IPS-20b (cell line): ENCODE data around the gene NCAM2.
"Not testable (repeated sequence)": the region's sequence is repeated elsewhere in the genome, so short reads cannot be mapped to it uniquely, and the experiment has no call there.

Source experiments
- H3K27ac ChIP-seq: one replicate; pipeline ENCODE4 v1.5.1; 2013; ENCODE audit warnings: low read length
- H3K27me3 ChIP-seq: 2 replicates; pipeline ENCODE4 v1.6.1; 2013; ENCODE audit warnings: mild to moderate bottlenecking, low read length, inconsistent platforms; ENCODE audit not compliant: insufficient read depth
- H3K36me3 ChIP-seq: 2 replicates; pipeline ENCODE4 v1.6.1; 2013; ENCODE audit warnings: low read depth, mild to moderate bottlenecking, inconsistent platforms, low read length, moderate library complexity; ENCODE audit not compliant: insufficient read depth
- H3K4me1 ChIP-seq: 2 replicates; pipeline ENCODE4 v1.6.1; 2013; ENCODE audit warnings: mild to moderate bottlenecking, control low read depth, inconsistent platforms, low read length, moderate library complexity; ENCODE audit not compliant: insufficient read depth
- H3K4me3 ChIP-seq: 2 replicates; pipeline ENCODE4 v1.5.1; 2013; ENCODE audit warnings: mild to moderate bottlenecking, low read length, inconsistent platforms
- H3K9ac ChIP-seq: 2 replicates; pipeline ENCODE4 v1.6.1; 2013; ENCODE audit warnings: low read depth, mild to moderate bottlenecking, inconsistent platforms, low read length, moderate library complexity
- H3K9me3 ChIP-seq: 2 replicates; pipeline ENCODE4 v1.6.1; 2013; ENCODE audit warnings: mild to moderate bottlenecking, low read depth, low read length, inconsistent platforms; ENCODE audit not compliant: insufficient read depth

Gene NCAM2

DNA sequence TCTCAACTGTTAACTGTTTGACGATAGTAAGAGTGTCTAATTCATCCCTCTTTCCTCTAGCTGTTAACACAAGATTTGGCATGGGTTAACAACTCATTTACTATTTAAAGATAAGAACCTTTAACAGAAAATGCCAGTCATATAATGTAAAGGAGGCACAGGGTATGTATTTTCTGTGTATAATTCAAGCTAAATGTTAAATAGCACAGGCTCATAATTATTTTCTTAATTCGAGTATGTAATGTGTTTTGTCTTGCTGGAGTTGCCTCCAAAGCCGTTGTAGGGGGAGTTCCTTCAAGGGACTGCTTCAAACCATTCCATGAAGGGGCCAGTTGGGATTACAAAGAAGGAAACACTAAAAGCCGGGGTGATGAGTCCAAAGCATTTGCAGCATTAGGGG, 111.5 kb downstream of the NCAM2 start:
- Histone ChIP-seq H3K36me3 (no peaks in the 10 kb centered on the region), H3K4me1 (no peaks in the 10 kb centered on the region; the same call in 1 of the 2 replicates), H3K27me3 (no peaks in the 10 kb centered on the region), H3K9ac (no peak overlapping the region), H3K27ac (no peak overlapping the region), H3K9me3 (no peaks in the 10 kb centered on the region), H3K4me3 (no peak overlapping the region)

- H3K9me3 ChIP-seq, result no peaks in the 10 kb centered on the region
- no peaks in the 10 kb centered on the region for H3K27me3 ChIP-seq
- no peak overlapping the region for H3K9ac ChIP-seq
- no peaks in the 10 kb centered on the region for H3K4me1 ChIP-seq
- H3K27ac ChIP-seq, result no peak overlapping the region
- H3K36me3 ChIP-seq, result no peaks in the 10 kb centered on the region
- no peak overlapping the region for H3K4me3 ChIP-seq
Measured at GRCh38 chr21:21111309-21111920, 113.2 kb downstream of the NCAM2 start.

DNA sequence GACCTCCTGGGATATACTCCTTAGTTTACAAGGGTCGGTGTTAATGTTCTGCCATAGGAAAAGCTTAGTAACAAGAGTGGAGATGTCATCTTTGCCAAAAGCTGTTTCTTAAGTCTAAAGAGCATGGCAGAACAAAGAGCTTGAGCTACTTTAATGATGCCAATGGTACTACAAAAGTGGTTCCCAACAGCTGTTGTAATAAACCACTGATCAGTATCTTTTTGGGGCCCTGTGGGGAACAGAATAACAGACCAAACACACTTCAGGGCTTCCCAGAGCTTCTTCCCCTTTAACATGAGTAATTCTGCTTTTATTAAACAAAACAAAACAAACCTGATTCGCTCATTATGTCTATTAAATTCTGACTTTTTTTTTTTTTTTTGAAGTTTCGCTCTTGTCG, 116.3 kb downstream of the NCAM2 start:
- Histone ChIP-seq H3K4me1 (no peaks in the 10 kb centered on the region), H3K27me3 (no peaks in the 10 kb centered on the region), H3K9me3 (no peaks in the 10 kb centered on the region), H3K27ac (no peak overlapping the region), H3K9ac (no peak overlapping the region), H3K36me3 (no peaks in the 10 kb centered on the region), H3K4me3 (no peak overlapping the region)

DNA sequence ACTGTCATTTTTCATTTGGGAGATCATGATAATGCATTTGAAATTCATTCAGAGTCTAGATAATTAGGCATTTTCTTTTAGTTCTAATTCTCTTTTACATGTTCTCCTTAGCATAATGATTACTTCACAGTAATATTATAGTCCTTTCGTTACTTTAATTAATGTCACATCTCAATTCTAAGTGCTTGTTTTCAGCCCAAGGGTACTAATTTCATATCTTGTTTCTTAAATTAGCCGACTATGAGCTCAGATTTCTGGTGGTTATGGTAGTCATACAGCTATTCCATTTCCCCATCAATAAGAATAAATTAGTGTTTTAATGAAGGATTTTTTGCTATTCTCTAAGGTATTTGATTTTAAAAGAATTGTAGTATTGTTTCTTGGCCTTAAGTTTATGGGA, 120.9 kb downstream of the NCAM2 start:
- no peaks in the 10 kb centered on the region for H3K36me3 ChIP-seq
- H3K9ac ChIP-seq, result no peak overlapping the region
- H3K4me1 ChIP-seq, result no peaks in the 10 kb centered on the region
- H3K4me3 ChIP-seq, result no peak overlapping the region
- H3K27ac ChIP-seq, result no peak overlapping the region
- no peaks in the 10 kb centered on the region for H3K27me3 ChIP-seq
- no peaks in the 10 kb centered on the region for H3K9me3 ChIP-seq

DNA sequence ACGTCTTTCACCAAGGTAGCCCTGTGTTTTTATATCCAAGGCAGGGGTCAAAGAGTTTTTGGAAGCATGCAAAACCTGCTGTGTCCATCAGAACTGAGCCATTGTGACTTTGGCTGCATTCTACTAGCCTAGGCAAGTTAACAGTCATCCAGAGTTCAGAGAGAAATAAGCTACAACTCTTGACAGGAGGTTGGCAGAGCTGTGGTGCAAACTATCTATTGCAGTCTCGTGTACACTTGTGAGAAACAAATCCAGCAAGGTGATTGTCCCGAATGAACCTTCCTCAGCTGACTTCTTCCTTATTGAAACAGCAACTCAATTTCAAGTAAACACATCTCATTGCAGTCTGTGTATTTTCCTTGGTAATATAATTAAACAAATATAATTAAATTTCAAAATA, 124.5 kb downstream of the NCAM2 start:
- Histone ChIP-seq H3K9me3 (no peaks in the 10 kb centered on the region), H3K27me3 (no peaks in the 10 kb centered on the region), H3K36me3 (no peaks in the 10 kb centered on the region), H3K9ac (no peak overlapping the region), H3K27ac (no peak overlapping the region), H3K4me3 (no peak overlapping the region), H3K4me1 (no peaks in the 10 kb centered on the region)

GRCh38 chr21:21132390-21132789, 134.2 kb downstream of the NCAM2 start:
- Histone ChIP-seq H3K4me1 (no peaks in the 10 kb centered on the region), H3K9me3 (no peaks in the 10 kb centered on the region), H3K27me3 (no peaks in the 10 kb centered on the region), H3K9ac (no peak overlapping the region), H3K4me3 (no peak overlapping the region), H3K36me3 (no peaks in the 10 kb centered on the region), H3K27ac (no peak overlapping the region)

- H3K27me3 ChIP-seq, result no peaks in the 10 kb centered on the region
- H3K27ac ChIP-seq, result no peak overlapping the region
- no peak overlapping the region for H3K4me3 ChIP-seq
- no peak overlapping the region for H3K9ac ChIP-seq
- no peaks in the 10 kb centered on the region for H3K4me1 ChIP-seq
- H3K36me3 ChIP-seq, result no peaks in the 10 kb centered on the region
- H3K9me3 ChIP-seq, result no peaks in the 10 kb centered on the region
Measured at GRCh38 chr21:21137986-21138385, 139.8 kb downstream of the NCAM2 start.

DNA sequence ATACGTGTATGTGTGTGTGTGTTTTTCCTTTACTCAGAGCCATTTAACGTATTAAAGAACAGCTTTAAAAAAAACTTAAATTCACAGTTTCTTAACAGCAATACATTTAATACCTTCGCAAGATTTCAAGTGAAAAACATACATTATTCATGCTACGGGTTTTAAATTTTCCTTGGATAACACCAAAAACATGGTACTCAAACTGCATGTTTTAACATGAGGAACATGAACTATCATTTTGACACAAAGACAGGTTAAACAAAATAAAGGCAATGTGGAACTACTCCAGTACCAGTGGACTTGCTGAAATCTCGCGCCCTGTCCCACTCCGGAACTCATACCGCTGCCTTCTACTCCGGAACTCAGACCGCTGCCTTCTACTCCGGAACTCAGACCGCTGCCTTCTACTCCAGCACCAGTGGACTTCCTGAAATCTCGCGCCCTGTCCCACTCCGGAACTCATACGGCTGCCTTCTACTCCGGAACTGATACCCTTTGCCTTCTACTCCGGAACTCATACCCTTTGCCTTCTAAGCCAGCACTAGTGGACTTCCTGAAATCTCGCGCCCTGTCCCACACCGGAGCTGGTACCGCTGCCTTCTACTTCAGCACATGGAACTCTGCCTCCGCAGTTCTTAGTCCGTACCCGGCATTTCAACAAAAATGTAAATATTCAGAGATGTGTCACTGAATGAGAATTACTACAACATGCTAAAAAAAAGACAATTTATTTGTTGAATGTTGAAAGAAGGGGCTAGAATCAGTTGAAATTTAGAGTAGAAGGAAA, 148.6 kb downstream of the NCAM2 start:
- no peak overlapping the region for H3K4me3 ChIP-seq
- no peaks in the 10 kb centered on the region for H3K27me3 ChIP-seq

GRCh38 chr21:21147374-21147745, 149.2 kb downstream of the NCAM2 start:
- no peaks in the 10 kb centered on the region for H3K9me3 ChIP-seq
- no peak overlapping the region for H3K9ac ChIP-seq
- no peak overlapping the region for H3K27ac ChIP-seq
- no peaks in the 10 kb centered on the region for H3K27me3 ChIP-seq
- no peaks in the 10 kb centered on the region for H3K4me1 ChIP-seq
- no peaks in the 10 kb centered on the region for H3K36me3 ChIP-seq
- no peak overlapping the region for H3K4me3 ChIP-seq

More for the DNA sequence above, 148.6 kb downstream of the NCAM2 start:
- no peaks in the 10 kb centered on the region for H3K9me3 ChIP-seq
- H3K4me1 ChIP-seq, result no peaks in the 10 kb centered on the region
- no peaks in the 10 kb centered on the region for H3K36me3 ChIP-seq
- no peak overlapping the region for H3K9ac ChIP-seq
- no peak overlapping the region for H3K27ac ChIP-seq

GRCh38 chr21:21148009-21148408, 149.8 kb downstream of the NCAM2 start:
- Histone ChIP-seq H3K4me1 (no peaks in the 10 kb centered on the region), H3K9ac (no peak overlapping the region), H3K36me3 (no peaks in the 10 kb centered on the region), H3K27me3 (no peaks in the 10 kb centered on the region), H3K27ac (no peak overlapping the region), H3K4me3 (no peak overlapping the region), H3K9me3 (no peaks in the 10 kb centered on the region)

DNA sequence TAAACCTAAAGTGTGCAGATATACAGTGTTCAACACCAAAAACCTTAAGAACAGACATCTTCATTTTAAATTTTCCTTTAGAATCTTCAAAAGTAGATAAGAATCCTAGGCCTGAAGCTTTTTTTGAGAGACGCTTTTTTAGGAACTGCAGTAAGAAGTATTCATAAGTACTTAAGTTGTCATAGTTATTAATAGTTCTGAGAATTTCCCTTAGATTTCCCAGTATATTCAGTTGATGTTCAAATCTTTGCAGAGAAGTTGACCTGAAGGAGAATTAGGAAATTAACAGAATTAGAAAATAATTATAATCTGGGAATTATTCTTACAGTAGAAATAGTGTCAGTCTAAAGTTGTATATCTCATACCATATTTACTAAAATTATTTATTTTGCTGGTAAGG, 150.3 kb downstream of the NCAM2 start:
- Histone ChIP-seq H3K27ac (no peak overlapping the region), H3K36me3 (no peaks in the 10 kb centered on the region), H3K9me3 (no peaks in the 10 kb centered on the region), H3K27me3 (no peaks in the 10 kb centered on the region), H3K9ac (no peak overlapping the region), H3K4me3 (no peak overlapping the region), H3K4me1 (no peaks in the 10 kb centered on the region)

DNA sequence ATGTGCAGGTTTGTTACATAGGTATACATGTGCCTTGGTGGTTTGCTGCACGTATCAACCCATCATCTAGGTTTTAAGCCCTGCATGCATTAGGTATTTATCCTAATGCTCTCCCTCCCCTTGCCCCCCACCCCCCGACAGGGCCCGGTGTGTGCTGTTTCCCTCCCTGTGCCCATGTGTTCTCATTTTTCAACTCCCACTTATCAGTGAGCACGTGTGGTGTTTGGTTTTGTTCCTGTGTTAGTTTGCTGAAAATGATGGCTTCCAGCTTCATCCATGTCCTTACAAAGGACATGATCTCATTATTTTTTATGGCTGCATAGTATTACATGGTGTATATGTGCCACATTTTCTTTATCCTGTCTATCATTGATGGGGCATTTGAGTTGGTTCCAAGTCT, 151.2 kb downstream of the NCAM2 start:
- not testable (repeated sequence) for H3K4me1 ChIP-seq, H3K9ac ChIP-seq, H3K27me3 ChIP-seq, H3K4me3 ChIP-seq, H3K36me3 ChIP-seq, H3K9me3 ChIP-seq, H3K27ac ChIP-seq
